HG02588 (cell line): ENCODE data around the gene ATP6V0D1.
A peak's percentile ranks its signal among the peaks of the same experiment; 100 is the strongest.
"Not testable (repeated sequence)": the region's sequence is repeated elsewhere in the genome, so short reads cannot be mapped to it uniquely, and the experiment has no call there.

Source experiments
- ATAC-seq: cut with Tn5 transposase; IDR thresholded peaks from one replicate; pipeline ENCODE4 v1.9.1; 2021; ENCODE audit warnings: mild to moderate bottlenecking, moderate library complexity; ENCODE audit not compliant: unreplicated experiment

ATP6V0D1 gene

DNA sequence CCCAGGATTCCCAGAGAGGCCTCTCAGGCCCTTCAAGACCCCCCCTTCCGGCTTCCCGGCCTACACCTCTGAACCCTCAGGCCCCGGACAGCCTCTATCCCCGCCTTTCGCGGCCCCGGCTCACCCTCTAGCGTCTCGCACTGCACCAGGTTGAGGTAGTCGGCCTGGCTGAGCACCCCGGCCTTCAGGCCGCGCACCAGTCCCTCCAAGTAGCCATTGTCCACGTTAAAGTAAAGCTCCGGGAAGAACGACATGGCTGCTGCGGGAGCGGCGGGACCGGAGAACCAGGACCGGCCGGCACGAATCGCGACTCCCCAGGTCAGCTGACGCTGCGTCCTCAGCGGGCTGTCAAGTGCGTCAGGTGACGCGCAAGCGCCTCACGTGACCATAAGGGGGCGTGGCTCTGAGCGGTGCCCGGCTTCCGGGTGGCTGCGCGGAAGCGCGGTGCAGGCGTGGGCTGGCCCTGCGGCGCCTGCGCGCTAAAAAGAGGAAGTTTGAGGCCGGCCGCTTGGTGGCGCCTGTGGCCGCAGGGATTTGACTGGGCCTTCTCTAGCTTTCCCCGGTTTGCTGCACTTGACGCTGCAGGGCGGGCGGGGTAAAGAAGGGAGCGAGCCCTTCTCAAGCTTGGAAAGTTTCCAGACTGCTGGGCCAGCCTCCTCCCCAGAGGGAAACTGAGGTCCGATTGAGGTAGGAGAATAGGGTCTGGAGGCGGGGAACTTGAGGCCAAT, at the start of gene ATP6V0D1:
Gene ATP6V0D1, minus strand, starts transcription at position 325 of the 728 bp plus-strand sequence. Its CDS starts 71 bp downstream, at position 254.
- ATAC-seq: peak; percentile 95

DNA sequence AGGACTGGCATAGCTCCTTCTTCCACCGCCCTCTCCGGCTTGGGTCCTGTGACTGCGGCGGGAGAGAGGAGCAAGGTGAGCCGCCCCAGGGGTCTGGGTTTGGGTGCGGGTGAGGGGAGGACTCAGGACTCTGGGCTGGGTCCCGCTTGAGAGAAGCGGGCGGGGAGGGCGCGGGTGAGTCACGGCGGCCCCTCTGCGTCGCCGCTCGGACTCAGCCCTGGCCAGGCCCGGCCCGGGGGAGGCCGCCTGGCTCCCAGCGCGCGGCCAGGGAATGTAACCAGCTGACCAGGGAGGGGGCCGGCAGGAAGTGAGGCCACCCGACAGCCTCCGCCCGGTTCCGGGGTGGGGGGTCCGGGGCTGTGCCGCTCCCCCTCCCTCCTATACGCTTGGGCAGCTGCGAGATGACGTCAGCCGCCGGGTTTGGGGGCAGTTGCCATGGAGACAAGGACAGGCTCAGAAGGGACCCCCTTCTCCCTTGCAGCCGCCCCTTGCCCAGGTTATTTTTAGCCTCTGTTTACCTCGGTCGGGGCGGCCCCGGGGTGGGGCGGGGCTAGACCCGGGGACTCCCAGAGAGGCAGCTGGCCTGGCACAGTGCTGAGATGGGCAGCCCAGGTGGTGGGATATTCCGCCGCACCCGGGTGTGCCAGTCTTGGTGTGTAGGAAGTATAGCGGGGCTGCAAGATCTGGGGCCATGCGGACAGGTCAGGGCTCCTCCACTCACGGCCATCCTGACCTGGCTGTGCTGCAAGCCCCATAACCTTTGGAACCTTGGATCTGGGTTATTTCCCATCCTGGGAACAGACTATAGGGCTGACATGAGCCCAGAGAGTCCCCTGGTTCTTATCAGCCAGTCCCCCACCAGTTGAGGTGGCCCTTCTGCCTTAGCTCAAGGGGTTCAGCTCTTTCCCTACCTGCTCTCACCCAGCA, 49.3 kb upstream of the ATP6V0D1 start:
- ATAC-seq: peak; percentile 43

DNA sequence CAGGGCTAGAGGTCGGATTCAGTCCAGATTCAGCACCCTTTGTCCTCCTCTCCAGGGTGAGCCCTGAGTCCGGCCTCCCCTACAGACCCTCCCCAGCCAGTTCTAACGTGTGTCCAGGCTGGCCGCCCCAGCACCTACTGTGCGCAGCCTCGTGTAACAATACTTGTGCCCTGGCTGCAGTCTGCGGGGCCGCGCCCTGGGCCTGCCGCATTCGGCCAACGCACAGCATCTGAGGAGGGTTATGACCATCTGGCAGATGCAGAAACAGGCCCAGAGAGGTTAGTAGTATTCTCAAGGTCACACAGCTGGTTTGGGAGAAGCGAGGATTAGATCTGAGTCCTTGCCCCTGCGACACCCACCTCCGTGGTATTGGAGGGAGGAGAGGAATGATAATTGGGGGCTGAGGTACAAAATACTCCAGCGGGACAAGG, 48.6 kb upstream of the ATP6V0D1 start:
- no peak for ATAC-seq

DNA sequence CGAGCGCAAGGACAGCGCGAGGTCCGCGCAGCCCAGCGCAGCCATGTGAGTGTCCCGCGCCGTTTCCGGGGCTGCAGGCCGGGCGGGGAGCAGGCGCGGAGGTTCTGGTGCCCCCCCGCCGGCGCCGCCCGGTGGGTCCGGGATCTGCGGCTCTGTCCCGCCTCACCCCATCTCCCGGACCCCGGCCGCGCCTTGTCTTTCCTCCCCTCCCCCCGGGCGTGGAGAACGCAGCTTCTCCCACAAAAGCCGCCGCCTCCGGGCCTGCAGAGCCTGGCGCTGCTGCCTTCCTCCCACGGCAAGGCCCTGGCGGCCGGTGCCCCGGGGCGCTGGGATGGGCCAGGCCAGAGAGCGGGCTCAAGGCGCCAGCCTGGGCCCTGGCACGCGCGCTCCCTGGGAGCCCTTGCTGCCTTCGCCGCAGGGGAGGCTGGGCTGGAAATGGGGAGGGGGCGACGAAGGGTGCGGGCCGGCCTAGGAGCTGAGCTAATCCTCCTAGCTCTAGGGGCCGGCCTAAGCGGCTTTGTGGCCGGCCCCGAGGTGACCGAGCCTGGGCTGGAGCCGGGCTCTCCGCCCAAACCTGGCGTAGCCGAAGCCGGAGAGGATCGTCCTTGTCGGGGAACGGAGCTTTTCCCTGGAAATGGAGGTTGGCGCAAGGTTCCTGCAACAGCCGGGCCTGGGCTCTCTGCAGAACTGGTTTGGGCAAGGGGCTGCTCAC, 48.1 kb upstream of the ATP6V0D1 start:
- no peak for ATAC-seq

DNA sequence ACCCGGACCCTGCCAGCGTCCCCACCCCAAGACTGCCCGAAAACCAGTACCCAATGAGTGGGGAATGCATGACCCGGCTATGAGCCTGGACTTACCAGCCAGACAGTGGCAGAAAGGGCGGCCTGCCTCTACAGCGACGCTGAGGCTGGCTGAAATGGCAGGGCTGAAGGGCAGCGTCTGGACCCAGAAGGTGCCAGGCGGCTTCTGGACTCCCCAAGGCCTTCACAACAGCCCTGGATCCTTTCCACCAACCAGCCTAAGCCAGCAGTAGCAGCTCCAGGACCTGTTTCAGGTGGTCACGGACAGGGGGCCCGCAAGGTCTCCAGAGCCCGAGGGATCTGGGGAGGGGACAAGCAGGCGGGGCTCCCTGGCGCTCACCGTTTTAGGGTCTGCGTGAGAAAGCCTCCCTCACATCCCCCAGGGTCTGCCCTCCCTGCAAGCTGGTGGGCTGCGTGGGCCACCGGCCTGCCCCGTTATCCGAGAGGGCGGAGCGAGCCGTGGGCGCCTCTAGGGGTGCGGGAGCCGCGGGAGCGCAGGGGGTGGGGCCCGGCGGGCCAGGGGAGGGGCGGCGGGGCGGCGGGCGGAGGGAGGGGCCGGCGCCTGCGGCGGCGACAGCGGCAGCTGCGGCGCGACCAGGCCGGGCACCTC, 47.4 kb upstream of the ATP6V0D1 start, which contains the start of gene RIPOR1:
Gene RIPOR1, plus strand, starts transcription at position 608 of the 648 bp plus-strand sequence. CDS start 9,618 bp downstream, outside the sequence.
- ATAC-seq: no peak

DNA sequence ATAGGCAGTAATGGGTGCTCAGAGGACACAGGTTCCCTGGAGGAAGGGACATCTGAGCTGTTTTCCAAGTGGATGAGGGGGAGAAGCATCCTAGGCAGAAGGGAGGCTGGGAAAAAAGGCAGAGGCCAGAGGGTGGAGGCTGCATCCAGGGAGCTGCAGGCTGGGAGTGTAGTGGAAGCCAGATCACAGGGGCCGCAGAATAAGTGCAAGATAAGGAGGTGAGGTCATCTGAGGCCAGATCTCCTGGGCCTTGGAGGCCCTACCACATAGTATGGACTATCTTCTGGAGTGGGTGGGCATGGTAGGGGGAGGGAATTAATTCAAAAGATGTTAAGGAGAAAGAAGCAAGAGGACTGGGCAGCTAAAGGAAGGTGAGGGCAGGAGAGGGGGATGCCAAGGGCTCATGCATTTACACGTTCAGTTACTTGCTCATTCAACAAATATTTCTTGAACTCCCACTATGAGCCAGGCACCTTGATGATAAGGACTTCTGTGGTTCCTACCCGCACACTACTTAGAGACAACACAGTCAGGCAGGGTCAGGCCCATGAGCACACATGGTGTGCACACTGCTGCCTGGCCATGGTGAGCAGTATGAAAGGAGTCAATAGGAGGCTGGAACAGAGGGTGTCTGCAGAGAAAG, 45.3 kb upstream of the ATP6V0D1 start:
- ATAC-seq: no peak

DNA sequence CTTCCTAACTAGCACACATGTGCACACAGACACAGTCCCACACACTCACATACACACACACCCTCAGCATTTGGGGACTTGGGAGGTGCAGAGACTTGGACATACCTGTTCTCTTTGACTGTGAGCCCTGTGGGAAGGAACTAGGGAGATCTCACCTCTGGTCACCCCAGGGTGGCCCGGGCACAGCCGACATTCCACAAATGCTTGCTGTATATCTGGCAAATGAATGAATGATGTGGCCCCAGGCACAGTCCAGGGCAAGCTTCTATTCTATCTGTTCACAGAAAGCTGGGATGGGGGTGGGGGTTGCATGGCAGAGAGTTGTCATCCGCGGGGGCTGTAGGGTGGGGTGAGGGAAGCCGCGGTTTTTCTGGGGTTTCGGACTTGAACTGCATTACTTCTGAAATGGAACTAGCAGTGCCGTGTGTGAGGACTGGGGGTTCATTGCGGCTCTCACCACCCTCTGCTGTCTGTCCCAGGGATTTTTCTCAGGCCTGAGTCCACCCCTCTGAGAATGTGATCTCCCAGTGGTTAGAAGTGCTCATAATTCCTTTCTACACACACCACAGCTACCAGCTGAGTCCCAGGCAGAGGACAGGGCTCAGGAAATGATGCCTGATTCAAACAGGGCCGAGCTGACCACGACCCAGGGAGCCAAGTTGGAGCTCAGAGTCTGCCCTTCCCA, 44.4 kb upstream of the ATP6V0D1 start:
- no peak for ATAC-seq

DNA sequence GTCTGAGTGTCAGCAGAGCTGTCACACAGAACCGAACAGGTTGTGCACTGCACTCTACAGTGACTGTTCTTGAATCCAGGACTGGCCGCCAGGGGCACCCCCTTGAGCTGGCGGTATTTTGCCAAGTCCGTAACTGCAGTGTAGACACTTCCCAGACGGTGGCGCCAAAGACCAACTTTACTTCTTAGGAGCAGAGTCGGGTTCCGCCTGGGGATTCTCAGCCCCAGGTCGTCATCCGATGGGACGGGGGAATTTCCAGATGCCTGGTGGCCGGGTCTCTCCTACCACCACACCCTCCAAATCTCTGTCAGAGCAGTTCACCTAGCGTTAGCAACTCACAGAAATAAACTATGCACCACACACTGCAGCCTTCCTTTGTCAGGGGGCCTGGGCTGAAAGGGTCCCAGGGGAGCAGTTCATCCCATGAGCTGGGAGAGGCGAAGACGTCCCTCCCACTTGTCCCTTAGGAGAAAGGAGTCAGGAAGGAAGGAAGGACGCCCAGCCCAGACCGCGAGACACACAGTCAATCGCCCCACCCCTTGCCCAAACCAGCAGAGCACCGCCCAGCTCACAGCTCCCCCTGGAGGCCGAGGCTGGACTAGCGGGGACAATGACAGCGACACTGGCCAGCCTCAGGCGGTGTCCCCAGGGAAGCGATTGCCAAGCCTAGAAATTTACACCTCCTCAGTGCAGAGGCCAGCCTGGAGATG, 40.3 kb upstream of the ATP6V0D1 start:
- peak; percentile 63 for ATAC-seq

DNA sequence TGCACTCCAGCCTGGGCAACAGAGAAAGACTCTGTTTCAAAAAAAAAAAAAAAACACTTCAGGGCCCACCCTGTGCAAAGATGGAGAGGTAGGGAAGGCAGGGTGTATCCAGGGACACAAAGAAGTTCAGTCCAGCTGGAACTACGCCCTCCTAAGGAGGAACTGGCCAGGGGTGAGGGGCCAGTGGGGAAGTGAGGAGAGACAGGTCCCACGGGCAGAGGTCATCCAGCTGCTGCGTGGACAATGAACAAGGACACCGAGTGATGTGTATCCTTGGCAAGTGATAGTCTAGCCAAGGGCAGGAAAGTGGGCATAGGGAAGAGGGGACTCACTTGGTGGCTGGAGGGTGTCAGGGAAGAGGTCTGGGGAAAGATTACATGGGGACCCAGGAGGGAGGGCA, 38.3 kb upstream of the ATP6V0D1 start:
- ATAC-seq: no peak

DNA sequence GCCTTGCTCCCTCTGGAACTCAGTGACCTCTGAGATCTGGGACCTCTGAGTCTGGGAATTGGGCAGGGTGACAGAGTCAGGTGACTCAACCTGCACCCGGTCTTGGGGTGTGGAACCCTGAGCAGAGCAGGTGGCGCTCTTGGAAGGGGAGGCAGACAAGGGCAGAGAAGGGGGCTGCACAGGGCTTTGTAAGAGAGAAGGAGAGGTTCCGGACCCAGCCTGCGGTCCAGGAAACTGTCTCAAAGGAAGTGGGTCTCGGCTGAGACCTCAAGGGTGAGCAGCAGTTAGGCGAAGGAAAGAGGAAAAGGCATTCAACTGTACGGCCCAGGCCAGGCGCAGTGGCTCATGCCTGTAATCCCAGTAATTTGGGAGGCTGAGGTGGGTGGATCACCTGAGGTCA, 37.7 kb upstream of the ATP6V0D1 start:
- ATAC-seq: no peak

DNA sequence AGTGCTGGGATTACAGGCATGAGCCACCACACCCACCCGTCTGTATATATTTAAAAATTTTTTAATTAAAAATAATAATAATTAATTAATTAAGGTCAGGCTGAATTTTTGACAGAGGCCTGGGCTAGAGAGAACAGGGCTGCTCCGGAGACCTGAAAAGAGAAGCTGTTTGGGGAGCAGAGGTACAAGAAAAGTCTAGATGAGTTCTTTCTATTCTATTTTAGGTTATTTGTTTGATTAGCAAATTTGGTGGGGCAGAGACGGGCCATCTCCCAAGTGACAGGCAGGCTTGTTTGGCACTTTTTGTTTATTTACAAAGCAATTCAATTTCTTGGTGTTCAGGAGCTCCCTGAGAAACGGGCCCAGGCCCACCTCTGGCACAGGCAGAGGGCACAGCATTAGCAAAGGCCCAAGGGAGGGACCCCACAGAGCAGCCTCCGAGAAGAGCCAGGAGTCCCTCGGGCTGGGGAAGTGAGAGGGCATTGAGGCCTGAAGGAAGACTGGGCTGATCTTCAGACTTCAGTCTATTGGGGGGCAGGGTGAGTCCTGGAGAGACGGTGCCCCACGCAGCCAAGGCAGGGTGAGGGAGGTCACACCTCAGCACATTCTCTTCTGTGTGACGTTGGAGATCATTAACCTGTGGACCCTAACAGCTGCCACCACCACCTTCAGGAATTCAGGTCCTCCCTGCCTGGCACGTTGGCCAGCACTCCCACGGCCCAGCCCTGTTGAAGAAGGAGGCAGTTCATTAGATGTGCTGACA, 36.9 kb upstream of the ATP6V0D1 start:
- ATAC-seq: no peak

DNA sequence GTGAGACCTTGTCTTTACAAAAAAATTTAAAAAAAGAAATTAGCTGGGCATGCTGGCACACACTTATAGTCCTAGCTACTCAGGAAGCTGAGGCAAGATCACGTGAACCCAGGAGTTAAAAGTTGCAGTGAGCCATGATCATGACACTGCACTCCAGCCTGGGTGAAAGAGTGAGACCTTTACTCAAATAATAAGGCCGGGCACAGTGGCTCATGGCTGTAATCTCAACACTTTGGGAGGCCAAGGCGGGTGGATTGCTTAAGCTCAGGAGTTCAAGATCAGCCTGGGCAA, 36.1 kb upstream of the ATP6V0D1 start:
- no peak for ATAC-seq

DNA sequence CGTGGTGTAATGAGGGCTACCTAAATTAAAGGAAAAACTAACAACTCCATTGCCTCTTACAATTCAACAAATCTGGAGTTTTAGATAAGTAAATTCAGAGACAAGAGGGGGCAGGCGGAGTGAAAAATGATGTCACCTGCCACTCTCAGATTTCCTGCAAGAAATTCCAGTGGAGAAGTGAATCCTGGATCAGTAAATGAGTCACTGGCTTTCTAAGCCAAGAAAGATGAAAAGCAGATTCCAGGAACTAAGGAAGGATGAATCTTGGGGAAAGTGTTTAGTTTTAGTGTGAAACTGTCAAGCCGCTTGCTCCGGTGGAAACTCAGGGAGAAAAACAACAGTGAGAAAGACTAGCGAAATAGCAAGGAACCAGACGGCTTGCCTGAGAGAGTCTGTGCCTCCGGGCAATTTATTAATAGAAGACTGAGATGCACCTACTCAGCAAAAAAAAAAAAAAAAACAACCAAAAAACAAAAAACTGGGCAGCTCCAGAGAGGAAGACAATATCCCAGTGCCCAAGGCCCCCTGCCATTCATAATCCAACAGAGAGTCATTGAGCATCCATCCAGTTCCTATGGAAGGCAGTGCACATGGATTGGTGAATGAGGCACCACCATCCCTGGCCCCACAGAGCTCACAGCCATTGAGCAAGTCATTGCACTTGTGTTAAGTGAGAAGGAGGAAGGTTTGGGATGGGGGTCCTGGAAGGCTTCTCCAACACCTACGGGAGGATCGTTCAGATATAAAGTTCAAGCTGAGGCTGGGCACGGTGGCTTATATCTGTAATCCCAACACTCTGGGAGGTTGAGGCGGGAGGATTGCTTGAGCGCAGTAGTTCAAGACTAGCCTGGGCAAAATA, 35.6 kb upstream of the ATP6V0D1 start:
- ATAC-seq: no peak

DNA sequence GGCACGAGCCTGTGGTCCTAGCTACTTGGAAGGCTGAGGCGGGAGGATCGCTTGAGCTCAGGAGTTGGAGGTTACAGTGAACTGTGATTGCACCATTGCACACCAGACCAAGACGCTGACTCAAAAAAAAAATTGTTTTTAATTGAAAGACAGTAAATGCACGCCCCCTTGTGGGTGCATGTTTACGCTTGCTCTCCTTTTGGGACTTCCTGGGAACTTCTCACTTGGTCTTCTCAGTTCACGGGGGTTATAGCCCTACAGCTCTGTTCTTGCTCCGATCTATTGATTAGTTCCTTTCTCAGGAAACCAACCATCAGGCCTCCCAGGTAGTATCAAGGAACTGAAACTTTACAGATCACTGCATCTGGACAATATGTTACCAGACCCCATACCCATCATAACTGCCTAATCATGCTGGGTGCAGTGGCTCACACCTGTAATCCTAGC, 33.4 kb upstream of the ATP6V0D1 start:
- peak; percentile 36 for ATAC-seq

DNA sequence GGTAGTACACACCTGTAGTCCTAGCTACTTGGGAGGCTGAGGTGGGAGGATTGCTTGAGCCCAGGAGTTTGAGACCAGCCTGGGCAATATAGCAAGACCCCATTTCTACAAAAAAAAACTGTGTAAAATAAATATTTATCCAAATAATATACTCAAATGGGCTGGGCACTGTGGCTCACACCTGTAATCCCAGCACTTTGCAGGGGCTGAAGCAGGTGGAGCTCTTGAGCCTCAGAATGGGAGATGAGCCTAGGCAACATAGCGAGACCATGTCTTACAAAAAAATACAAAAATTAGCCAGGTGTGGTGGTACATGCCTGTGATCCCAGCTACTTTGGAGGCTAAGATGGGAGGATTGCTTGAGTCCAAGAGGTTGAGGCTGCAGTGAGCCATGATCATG, 32.9 kb upstream of the ATP6V0D1 start:
- ATAC-seq: not testable (repeated sequence)

DNA sequence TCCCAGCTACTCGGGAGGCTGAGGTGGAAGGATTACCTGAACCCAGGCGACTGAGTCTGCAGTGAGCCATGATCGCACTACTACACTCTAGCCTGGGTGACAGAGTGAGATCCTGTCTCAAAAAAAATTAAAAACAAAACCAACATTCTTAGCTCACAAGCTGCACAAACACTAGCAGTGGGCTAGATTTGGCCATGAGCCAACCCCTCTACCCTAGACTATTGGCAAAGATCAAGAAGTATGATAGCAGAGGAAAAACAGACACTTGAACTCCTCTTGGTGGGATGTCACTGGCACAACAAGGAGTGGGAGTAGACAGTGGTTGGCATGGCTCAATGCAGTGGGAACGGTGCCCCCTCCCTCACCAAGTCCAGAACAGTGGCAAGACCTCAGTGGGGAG, 28.1 kb upstream of the ATP6V0D1 start:
- ATAC-seq: no peak

DNA sequence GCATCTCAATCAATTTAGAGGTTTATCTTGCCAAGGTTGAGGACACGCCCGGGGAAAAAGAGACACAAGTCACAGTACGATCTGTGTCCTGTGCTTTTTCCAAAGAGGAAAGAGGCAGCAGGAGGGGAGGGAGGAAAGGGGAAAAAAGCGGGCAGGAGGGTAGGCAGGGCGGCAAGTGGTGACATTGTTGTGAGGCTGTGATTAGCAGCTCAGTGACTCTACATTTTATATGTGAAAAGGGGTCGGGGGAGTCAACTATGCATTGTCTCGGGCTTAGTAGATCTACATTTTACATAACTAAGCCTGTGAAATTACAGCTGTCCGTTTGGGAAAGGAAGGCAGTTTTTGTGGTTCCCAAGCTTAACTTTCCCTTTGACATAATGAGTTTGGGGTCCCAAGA, 25.5 kb upstream of the ATP6V0D1 start:
- ATAC-seq: no peak
